Measurements from ENCODE around the gene HIVEP3.

Gene HIVEP3

GRCh38 chr1:41537788-41538351, 380.9 kb downstream of the HIVEP3 start:
- no peak for DNase-seq

- no peak for DNase-seq
Measured at GRCh38 chr1:41537251-41537650, 381.5 kb downstream of the HIVEP3 start.

- DNase-seq = no peak
Measured at GRCh38 chr1:41536361-41536802, 382.3 kb downstream of the HIVEP3 start.

GRCh38 chr1:41535716-41536115, 383.0 kb downstream of the HIVEP3 start:
- DNase-seq = no peak

GRCh38 chr1:41535276-41535675, 383.4 kb downstream of the HIVEP3 start:
- DNase-seq = no peak

GRCh38 chr1:41534181-41535076, 384.3 kb downstream of the HIVEP3 start:
- DNase-seq = no peak

- DNase-seq = no peak
Measured at GRCh38 chr1:41533731-41534080, 385.0 kb downstream of the HIVEP3 start.

GRCh38 chr1:41533016-41533730, 385.5 kb downstream of the HIVEP3 start:
- no peak for DNase-seq

- DNase-seq = no peak
Measured at GRCh38 chr1:41532206-41532975, 386.3 kb downstream of the HIVEP3 start.

- no peak for DNase-seq
Measured at GRCh38 chr1:41530411-41530810, 388.3 kb downstream of the HIVEP3 start.

- DNase-seq = no peak
Measured at GRCh38 chr1:41529621-41530395, 388.9 kb downstream of the HIVEP3 start.

- DNase-seq = no peak
Measured at GRCh38 chr1:41528726-41529605, 389.8 kb downstream of the HIVEP3 start.

- no peak for DNase-seq
Measured at GRCh38 chr1:41528106-41528505, 390.6 kb downstream of the HIVEP3 start.

GRCh38 chr1:41526956-41527561, 391.7 kb downstream of the HIVEP3 start:
- no peak for DNase-seq

GRCh38 chr1:41525891-41526587, 392.7 kb downstream of the HIVEP3 start:
- no peak for DNase-seq

GRCh38 chr1:41524676-41525675, 393.7 kb downstream of the HIVEP3 start:
- no peak for DNase-seq

GRCh38 chr1:41523949-41524675, 394.6 kb downstream of the HIVEP3 start:
- no peak for DNase-seq

- no peak for DNase-seq
Measured at GRCh38 chr1:41523071-41523470, 395.7 kb downstream of the HIVEP3 start.
